Osteocyte (in vitro differentiated cells): ENCODE data around the gene CBFB. TPM values are rescaled to one million over a fixed set of nuclear protein-coding genes. Genes with fewer than 3 reads are reported as not detected.

Source experiments
- DNase-seq: peaks from one replicate; pipeline ENCODE4 v3.0.0; 2021; ENCODE audit warnings: mixed read lengths; ENCODE audit not compliant: unreplicated experiment; ENCODE audit errors: extremely low spot score
- H3K27ac Mint-ChIP-seq: one replicate; pipeline ENCODE4 v1.8.0; 2021; ENCODE audit warnings: mild to moderate bottlenecking, mixed read lengths; ENCODE audit not compliant: unreplicated experiment
- H3K27me3 Mint-ChIP-seq: one replicate; pipeline ENCODE4 v1.8.0; 2021; ENCODE audit warnings: mixed read lengths; ENCODE audit not compliant: unreplicated experiment
- H3K36me3 Mint-ChIP-seq: one replicate; pipeline ENCODE4 v1.8.0; 2021; ENCODE audit warnings: mixed read lengths; ENCODE audit not compliant: unreplicated experiment
- H3K4me1 Mint-ChIP-seq: one replicate; pipeline ENCODE4 v1.8.0; 2021; ENCODE audit warnings: mixed read lengths; ENCODE audit not compliant: unreplicated experiment
- H3K4me3 Mint-ChIP-seq: one replicate; pipeline ENCODE4 v1.8.0; 2021; ENCODE audit warnings: mild to moderate bottlenecking, moderate library complexity, mixed read lengths; ENCODE audit not compliant: unreplicated experiment
- H3K9me3 Mint-ChIP-seq: one replicate; pipeline ENCODE4 v1.8.0; 2021; ENCODE audit warnings: mixed read lengths; ENCODE audit not compliant: unreplicated experiment
- total RNA-seq: library from RNA; stranded (reverse); gene quantifications from 2 replicates; pipeline ENCODE4 v1.2.1, GENCODE V29; 2021
- TF ChIP-seq, protein P1 (sequence below): fragments of 200-600 bp; sonication (generic); IDR thresholded peaks from 2 replicates; pipeline ENCODE4 v1.5.0; 2021; ENCODE audit warnings: antibody characterized with exemption, mild to moderate bottlenecking, moderate library complexity

The CBFB gene
- total RNA-seq, 1 donor from 2014 or later, result 75.2 TPM

DNA sequence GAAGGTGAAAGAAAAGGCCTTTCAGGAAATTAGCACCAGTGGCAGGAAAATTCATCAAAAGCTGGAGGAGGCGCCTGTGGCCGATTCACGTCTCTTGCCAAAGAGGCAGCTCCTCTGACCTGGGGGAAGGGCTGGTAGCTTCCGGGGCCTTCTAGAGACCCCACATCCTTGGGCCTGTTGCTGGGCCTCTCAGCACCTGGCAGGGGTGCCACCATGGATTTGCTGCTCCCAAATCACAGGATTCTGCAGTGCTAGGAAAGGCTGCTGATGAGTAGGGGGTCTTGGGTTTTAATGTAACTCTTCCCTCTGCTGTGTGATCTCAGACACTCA is 11.6 kb upstream of the CBFB start:
- no peaks in the 10 kb centered on the region for H3K27me3 Mint-ChIP-seq
- no peak overlapping the region for H3K27ac Mint-ChIP-seq
- peaks cover 5% of the 10 kb centered on the region for H3K4me1 Mint-ChIP-seq
- no peaks in the 10 kb centered on the region for H3K9me3 Mint-ChIP-seq
- DNase-seq, result no peak
- TF ChIP-seq, protein P1, sequence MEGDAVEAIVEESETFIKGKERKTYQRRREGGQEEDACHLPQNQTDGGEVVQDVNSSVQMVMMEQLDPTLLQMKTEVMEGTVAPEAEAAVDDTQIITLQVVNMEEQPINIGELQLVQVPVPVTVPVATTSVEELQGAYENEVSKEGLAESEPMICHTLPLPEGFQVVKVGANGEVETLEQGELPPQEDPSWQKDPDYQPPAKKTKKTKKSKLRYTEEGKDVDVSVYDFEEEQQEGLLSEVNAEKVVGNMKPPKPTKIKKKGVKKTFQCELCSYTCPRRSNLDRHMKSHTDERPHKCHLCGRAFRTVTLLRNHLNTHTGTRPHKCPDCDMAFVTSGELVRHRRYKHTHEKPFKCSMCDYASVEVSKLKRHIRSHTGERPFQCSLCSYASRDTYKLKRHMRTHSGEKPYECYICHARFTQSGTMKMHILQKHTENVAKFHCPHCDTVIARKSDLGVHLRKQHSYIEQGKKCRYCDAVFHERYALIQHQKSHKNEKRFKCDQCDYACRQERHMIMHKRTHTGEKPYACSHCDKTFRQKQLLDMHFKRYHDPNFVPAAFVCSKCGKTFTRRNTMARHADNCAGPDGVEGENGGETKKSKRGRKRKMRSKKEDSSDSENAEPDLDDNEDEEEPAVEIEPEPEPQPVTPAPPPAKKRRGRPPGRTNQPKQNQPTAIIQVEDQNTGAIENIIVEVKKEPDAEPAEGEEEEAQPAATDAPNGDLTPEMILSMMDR, result no peak
- no peaks in the 10 kb centered on the region for H3K36me3 Mint-ChIP-seq
- no peak overlapping the region for H3K4me3 Mint-ChIP-seq

DNA sequence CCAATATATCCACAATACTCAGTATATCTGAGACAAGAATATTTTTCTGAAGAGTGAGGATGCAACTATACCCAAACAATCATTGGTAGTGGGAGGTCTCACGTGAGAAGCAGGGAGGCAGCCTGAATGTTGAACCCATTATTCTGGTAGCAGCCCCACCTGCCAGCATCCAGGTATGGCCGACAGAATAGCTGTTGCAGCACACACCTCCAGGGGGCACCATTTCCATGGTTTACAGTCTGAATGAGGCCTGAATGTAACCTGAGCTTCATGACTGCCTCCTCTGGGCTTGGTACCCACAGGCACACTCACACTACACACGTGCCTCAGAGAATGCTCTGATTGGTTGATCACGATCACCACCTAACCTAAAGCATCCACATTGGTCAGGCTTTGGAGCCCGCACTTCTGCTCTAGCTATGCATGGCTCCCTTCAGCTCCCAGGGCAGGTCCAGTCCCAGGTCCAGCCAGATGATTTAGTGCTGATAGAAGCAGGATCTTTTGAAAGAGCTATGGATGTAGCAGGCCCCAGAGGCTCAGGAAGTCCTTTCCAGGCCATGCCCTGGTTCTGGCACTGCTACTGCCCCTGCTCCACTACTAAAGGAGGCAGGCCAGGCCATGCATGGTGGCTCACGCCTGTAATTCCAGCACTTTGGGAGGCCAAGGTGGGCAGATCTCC is 11.0 kb upstream of the CBFB start:
- Mint-ChIP-seq H3K4me1 (peaks cover 5% of the 10 kb centered on the region), H3K36me3 (no peaks in the 10 kb centered on the region), H3K4me3 (no peak overlapping the region), H3K27ac (no peak overlapping the region), H3K9me3 (no peaks in the 10 kb centered on the region), H3K27me3 (no peaks in the 10 kb centered on the region)
- DNase-seq, result peak; percentile 87
- TF ChIP-seq, protein P1, result peak; percentile 71

DNA sequence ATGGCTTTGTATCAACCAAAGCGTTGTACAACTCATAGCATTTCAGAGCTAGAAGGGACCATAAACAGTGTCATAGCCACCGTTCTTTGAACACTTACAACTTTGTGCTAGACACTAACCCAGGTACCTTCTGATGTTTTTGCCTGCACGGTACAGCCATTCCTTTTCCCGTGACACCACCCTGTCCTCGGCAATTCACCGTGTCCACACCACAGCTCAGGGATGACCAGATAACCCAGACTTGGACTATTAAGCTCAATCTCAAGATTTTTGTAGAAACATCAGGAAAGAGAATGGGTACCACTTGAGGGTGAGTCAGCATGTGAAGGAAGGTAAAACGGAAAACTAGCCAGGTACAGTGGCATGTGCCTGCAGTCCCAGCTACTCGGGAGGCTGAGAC is 9.8 kb upstream of the CBFB start:
- Mint-ChIP-seq H3K27ac (no peak overlapping the region), H3K9me3 (no peaks in the 10 kb centered on the region)

DNA sequence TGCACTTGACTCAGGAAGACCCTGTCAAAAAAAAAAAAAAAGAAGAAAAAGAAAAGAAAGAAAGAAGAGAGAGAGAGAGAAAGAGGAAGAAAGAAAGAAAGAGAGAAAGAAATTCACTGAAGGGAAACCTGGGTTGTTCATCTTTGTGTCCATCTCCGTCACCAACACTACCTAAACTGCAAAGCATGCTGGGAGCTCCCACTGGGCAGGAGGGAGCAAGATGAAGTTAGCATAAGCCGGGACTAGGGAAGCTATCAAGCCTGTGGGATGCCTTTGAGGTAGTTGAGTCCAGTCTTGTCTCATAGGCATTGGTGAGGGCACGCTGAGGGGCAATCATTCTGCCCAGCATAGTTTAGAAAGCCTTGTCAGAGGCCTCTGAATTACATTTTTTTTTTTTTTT is 7.6 kb upstream of the CBFB start:
- TF ChIP-seq, protein P1, result no peak
- H3K27ac Mint-ChIP-seq, result no peak overlapping the region

More for the DNA sequence above, 9.8 kb upstream of the CBFB start:
- Mint-ChIP-seq H3K4me1 (peaks cover 2% of the 10 kb centered on the region), H3K4me3 (no peak overlapping the region), H3K36me3 (no peaks in the 10 kb centered on the region), H3K27me3 (no peaks in the 10 kb centered on the region)
- TF ChIP-seq, protein P1, result no peak
- no peak for DNase-seq

DNA sequence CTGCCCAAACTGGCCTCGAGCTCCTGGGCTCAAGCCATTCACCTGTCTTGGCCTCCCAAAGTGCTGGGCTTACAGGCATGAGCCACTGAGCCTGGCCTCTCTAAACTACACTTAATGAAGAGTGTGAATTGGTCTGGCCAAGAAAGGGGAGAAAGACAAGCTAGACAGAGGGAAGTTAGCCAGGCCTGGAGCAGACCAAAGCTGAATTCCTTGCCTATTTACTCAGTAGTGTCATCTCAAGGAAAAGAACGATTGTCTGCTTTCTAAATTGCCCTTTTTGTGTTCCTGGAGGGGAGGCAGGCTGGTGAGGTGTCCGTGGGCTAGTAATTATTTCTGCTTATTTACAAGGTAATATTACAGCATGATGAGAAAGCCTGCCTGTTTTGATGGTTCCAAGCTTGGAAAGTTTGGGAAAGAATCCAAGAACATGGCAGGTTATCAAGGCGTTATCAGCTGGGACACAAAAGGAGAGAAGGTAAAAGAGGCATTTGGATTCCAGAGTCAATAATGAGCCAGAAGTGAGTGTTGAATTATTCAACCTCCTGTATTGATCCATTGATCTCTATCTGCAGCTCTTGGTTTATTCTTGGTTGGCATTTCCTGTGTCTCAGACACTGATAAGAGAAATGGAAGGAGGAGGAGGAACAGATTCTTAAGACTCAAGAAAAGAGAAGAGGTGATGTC is 6.3 kb upstream of the CBFB start:
- DNase-seq, result peak; percentile 46
- TF ChIP-seq, protein P1, result no peak
- Mint-ChIP-seq H3K9me3 (no peaks in the 10 kb centered on the region), H3K27ac (no peak overlapping the region), H3K4me3 (no peak overlapping the region), H3K27me3 (no peaks in the 10 kb centered on the region), H3K4me1 (no peaks in the 10 kb centered on the region), H3K36me3 (no peaks in the 10 kb centered on the region)

More for the DNA sequence above, 7.6 kb upstream of the CBFB start:
- Mint-ChIP-seq H3K36me3 (no peaks in the 10 kb centered on the region), H3K4me1 (no peaks in the 10 kb centered on the region), H3K4me3 (no peak overlapping the region), H3K27me3 (no peaks in the 10 kb centered on the region), H3K9me3 (no peaks in the 10 kb centered on the region)
- peak; percentile 49 for DNase-seq
